GM23338 (cell line): ENCODE results near the gene CYTIP.

Source experiments
- CREB1 ChIP-seq: fragments of 250-450 bp; sonication (Bioruptor Pico); IDR thresholded peaks from 2 replicates; pipeline ENCODE4 v1.5.0; 2020; ENCODE audit warnings: low read depth, mild to moderate bottlenecking, moderate library complexity
- CTCF ChIP-seq, 2 experiments: fragments of 200-600 bp in 1 of 2; sonication (generic) in 1 of 2; conservative IDR thresholded peaks; 2 replicates each; pipeline versions ENCODE4 v1.5.1 to v1.6.1; 2016 to 2017; ENCODE audit warnings: antibody characterized with exemption in 2 of 2, low read depth in 2 of 2, mild to moderate bottlenecking in 2 of 2, moderate library complexity in 1 of 2
- EZH2 ChIP-seq: fragments of 200-600 bp; sonication (generic); IDR thresholded peaks from one replicate; pipeline ENCODE4 v1.8.0; 2017; ENCODE audit warnings: antibody characterized with exemption, mild to moderate bottlenecking, low read depth; ENCODE audit not compliant: unreplicated experiment
- EZH2phosphoT487 ChIP-seq: fragments of 200-600 bp; sonication (generic); IDR thresholded peaks from one replicate; pipeline ENCODE4 v1.8.1; 2018; ENCODE audit warnings: antibody characterized with exemption; ENCODE audit not compliant: unreplicated experiment
- JUNB ChIP-seq: IDR thresholded peaks from one replicate; pipeline ENCODE4 v1.6.1; 2016; ENCODE audit warnings: antibody characterized with exemption; ENCODE audit not compliant: unreplicated experiment
- POLR2AphosphoS5 ChIP-seq: IDR thresholded peaks from 2 replicates; pipeline ENCODE4 v1.6.1; 2016; ENCODE audit warnings: antibody characterized with exemption, low read depth
- REST ChIP-seq: IDR thresholded peaks from one replicate; pipeline ENCODE4 v1.6.1; 2018; ENCODE audit warnings: antibody characterized with exemption; ENCODE audit not compliant: unreplicated experiment
- ZNF114 ChIP-seq: fragments of 250-450 bp; sonication (Bioruptor Pico); IDR thresholded peaks from 2 replicates; pipeline ENCODE4 v1.5.0; 2020; ENCODE audit warnings: mild to moderate bottlenecking, moderate library complexity
- ZNF462 ChIP-seq: fragments of 250-450 bp; sonication (Bioruptor Pico); IDR thresholded peaks from 2 replicates; pipeline ENCODE4 v1.5.0; 2020; ENCODE audit warnings: mild to moderate bottlenecking, moderate library complexity

- no peak for TF ChIP-seq CTCF (conservative IDR thresholded peaks at IDR 0.05; ENCODE audit: low read depth in 2 of 2)
- no peak for TF ChIP-seq EZH2phosphoT487
- no peak for TF ChIP-seq POLR2AphosphoS5
- TF ChIP-seq REST, result no peak
- TF ChIP-seq EZH2, result no peak
- TF ChIP-seq ZNF462, result no peak
- no peak for TF ChIP-seq JUNB
- no peak for TF ChIP-seq CREB1 (CRISPR knock-in tag)
- TF ChIP-seq ZNF114 (CRISPR knock-in tag), result no peak
Observed at GRCh38 chr2:157441072-157441454, 2.8 kb downstream of the CYTIP start.
